ENCODE data around the gene CHAD. TPM values are rescaled to one million over a fixed set of nuclear protein-coding genes. Genes with fewer than 3 reads are reported as not detected.

Gene CHAD
- total RNA-seq, 1 experiment from 2014 or later, result 0.57 TPM

DNA sequence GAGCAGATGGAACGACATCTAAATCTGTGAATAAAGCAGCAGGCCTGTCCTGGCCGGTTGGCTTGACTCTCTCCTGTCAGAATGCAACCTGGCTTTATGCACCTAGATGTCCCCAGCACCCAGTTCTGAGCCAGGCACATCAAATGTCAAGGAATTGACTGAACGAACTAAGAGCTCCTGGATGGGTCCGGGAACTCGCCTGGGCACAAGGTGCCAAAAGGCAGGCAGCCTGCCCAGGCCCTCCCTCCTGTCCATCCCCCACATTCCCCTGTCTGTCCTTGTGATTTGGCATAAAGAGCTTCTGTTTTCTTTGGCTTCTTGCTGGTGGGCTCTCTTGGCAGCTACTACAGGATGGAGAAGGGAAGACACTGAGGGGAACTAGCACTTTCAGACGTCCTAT is 5.8 kb upstream of the CHAD start:
- Histone ChIP-seq H4K8ac (replicated peaks; ENCODE audit: insufficient read length, low read depth, low read length) (no peak overlapping the region), H2AK5ac (ENCODE audit: insufficient read length, low read length) (no peak overlapping the region), H4K91ac (ENCODE audit: insufficient read length, low read depth, low read length) (no peak overlapping the region), H2BK20ac (ENCODE audit: low read depth, low read length, poor library complexity, severe bottlenecking) (no peak overlapping the region), H4K20me1 (ENCODE audit: control insufficient read depth, insufficient read depth, insufficient read length) (no peaks in the 10 kb centered on the region), H3K4me2 (ENCODE audit: insufficient read depth, insufficient read length, low read length) (no peak overlapping the region), H3K18ac (ENCODE audit: insufficient read length, low read depth, low read length) (no peak overlapping the region), H2BK15ac (ENCODE audit: low read depth, low read length) (no peak overlapping the region), H3K4me1 (ENCODE audit: insufficient read depth, low read length) (no peaks in the 10 kb centered on the region), H3K56ac (ENCODE audit: insufficient read length, low read depth, low read length) (no peak overlapping the region), H3K9me3 (ENCODE audit: control insufficient read depth, low read depth, low read length) (no peaks in the 10 kb centered on the region), H3K79me1 (ENCODE audit: insufficient read depth, low read depth, low read length, poor library complexity, severe bottlenecking) (no peaks in the 10 kb centered on the region), H3K23me2 (ENCODE audit: insufficient read length, low read depth, low read length, poor library complexity, severe bottlenecking) (no peaks in the 10 kb centered on the region), H2BK120ac (ENCODE audit: low read depth, low read length, poor library complexity, severe bottlenecking) (no peak overlapping the region), H2BK12ac (ENCODE audit: insufficient read length, low read depth, low read length) (no peak overlapping the region), H3K14ac (ENCODE audit: insufficient read depth, low read length) (no peak overlapping the region), H4K5ac (ENCODE audit: insufficient read length, low read depth, low read length) (no peak overlapping the region), H3K27ac (ENCODE audit: insufficient read length, low read depth, low read length) (no peak overlapping the region), H3T11ph (ENCODE audit: low read length) (no peak overlapping the region), H2BK5ac (ENCODE audit: insufficient read length, low read length) (no peak overlapping the region), H2AFZ (ENCODE audit: low read length) (no peak overlapping the region), H3K27me3 (ENCODE audit: insufficient read depth, low read length) (no peaks in the 10 kb centered on the region; the same call in 1 of the 2 replicates), H3K23ac (ENCODE audit: insufficient read length, low read depth, low read length) (no peak overlapping the region), H3K79me2 (ENCODE audit: insufficient read depth, low read length) (no peaks in the 10 kb centered on the region), H3K9ac (ENCODE audit: extremely low read depth, insufficient read length, low read length) (no peak overlapping the region), H3K4ac (ENCODE audit: low read depth, low read length) (no peak overlapping the region)
- WGBS (ENCODE audit: extremely low coverage, insufficient read length, low lambda C conversion rate), result no CpG with 5 or more reads among the region's 6 CpGs
- H3K4me1 Mint-ChIP-seq, result peaks cover 7 to 22% of the 10 kb centered on the region in 2 experiments
- TF ChIP-seq, protein P1, sequence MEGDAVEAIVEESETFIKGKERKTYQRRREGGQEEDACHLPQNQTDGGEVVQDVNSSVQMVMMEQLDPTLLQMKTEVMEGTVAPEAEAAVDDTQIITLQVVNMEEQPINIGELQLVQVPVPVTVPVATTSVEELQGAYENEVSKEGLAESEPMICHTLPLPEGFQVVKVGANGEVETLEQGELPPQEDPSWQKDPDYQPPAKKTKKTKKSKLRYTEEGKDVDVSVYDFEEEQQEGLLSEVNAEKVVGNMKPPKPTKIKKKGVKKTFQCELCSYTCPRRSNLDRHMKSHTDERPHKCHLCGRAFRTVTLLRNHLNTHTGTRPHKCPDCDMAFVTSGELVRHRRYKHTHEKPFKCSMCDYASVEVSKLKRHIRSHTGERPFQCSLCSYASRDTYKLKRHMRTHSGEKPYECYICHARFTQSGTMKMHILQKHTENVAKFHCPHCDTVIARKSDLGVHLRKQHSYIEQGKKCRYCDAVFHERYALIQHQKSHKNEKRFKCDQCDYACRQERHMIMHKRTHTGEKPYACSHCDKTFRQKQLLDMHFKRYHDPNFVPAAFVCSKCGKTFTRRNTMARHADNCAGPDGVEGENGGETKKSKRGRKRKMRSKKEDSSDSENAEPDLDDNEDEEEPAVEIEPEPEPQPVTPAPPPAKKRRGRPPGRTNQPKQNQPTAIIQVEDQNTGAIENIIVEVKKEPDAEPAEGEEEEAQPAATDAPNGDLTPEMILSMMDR (conservative IDR thresholded peaks at IDR 0.05), result no peak
- H3K27ac Mint-ChIP-seq, result no peak overlapping the region
- peaks cover 27% of the 10 kb centered on the region for H3K27me3 Mint-ChIP-seq (ENCODE audit: low read depth)
- no peak overlapping the region for H3K4me3 Mint-ChIP-seq
- peaks cover 0 to 3% (median 0%) of the 10 kb centered on the region in 3 experiments; a peak in 4 of 7 replicates for H3K36me3 Mint-ChIP-seq (ENCODE audit: insufficient read depth in 1 of 3, low read depth in 3 of 3)
- no peak for DNase-seq
- no peaks in the 10 kb centered on the region for H3K9me3 Mint-ChIP-seq

Data from H9 (cell line).